ENCODE results near the gene KBTBD12.
A peak's percentile ranks its signal among the peaks of the same experiment; 100 is the strongest.

- TF ChIP-seq CTCF (IDR thresholded peaks at IDR 0.05): peak in 4 of 12 donors; percentile 15 to 38 (median 30)
- no peak for TF ChIP-seq POLR2A (IDR thresholded peaks at IDR 0.05)
These were observed 96.1 kb downstream of the KBTBD12 start for GRCh38 chr3:128011140-128011539.

Data from heart left ventricle (tissue), 13 donors.